Vagina (tissue), 2 donors: ENCODE results near the gene EGFR. TPM values are rescaled to one million over a fixed set of nuclear protein-coding genes. Genes with fewer than 3 reads are reported as not detected.

ENCODE experiments used
- DNase-seq, 2 donors: peaks; one replicate each; pipeline ENCODE4 v3.0.0-alpha.2; 2017; ENCODE audit errors: extremely low spot score in 2 of 2
- H3K27ac ChIP-seq: fragments of 200-600 bp; sonication (generic); one replicate; pipeline ENCODE4 v1.5.1; 2019
- H3K27me3 ChIP-seq: fragments of 200-600 bp; sonication (generic); one replicate; pipeline ENCODE4 v1.5.1; 2019
- H3K36me3 ChIP-seq, 2 donors: fragments of 200-600 bp; sonication (generic); one replicate each; pipeline ENCODE4 v1.5.1; 2017 to 2019
- H3K4me1 ChIP-seq: fragments of 200-600 bp; sonication (generic); one replicate; pipeline ENCODE4 v1.5.1; 2019
- H3K4me3 ChIP-seq, 2 donors: fragments of 200-600 bp; sonication (generic); 1 replicate in 1 of 2; 2 replicates in 1 of 2; pipeline ENCODE4 v1.5.1; 2016 to 2019
- H3K9me3 ChIP-seq: fragments of 200-600 bp; sonication (generic); one replicate; pipeline ENCODE4 v1.5.1; 2019
- POLR2A ChIP-seq, 2 donors: fragments of 450-650 bp; IDR thresholded peaks; one replicate each; pipeline ENCODE4 v1.6.1; 2017; ENCODE audit warnings: antibody characterized with exemption in 2 of 2, mild to moderate bottlenecking in 2 of 2, moderate library complexity in 2 of 2
- POLR2AphosphoS5 ChIP-seq, 2 donors: sonication (generic); formaldehyde crosslinking; IDR thresholded peaks; one replicate each; pipeline ENCODE4 v1.9.0; 2017; ENCODE audit warnings: antibody characterized with exemption in 2 of 2, mild to moderate bottlenecking in 2 of 2, low read depth in 1 of 2; ENCODE audit not compliant: insufficient read depth in 1 of 2
- intact Hi-C: fragments of 100-400 bp; cut with DNase I; formaldehyde crosslinking; loops from one replicate; pipeline ENCODE4 v1.15.1; 2023
- total RNA-seq: library from RNA; depleted of rRNA; stranded (reverse); fragments of >200 nt; gene quantifications from one replicate; pipeline ENCODE4 v1.2.3, GENCODE V29; 2016
- TF ChIP-seq, protein P1 (sequence below), 3 experiments: fragments of 450-650 bp in 2 of 3; fragments of 200-600 bp in 1 of 3; sonication (generic) in 1 of 3; IDR thresholded peaks; one replicate each; pipeline ENCODE4 v1.5.1; 2017 to 2019; ENCODE audit warnings: antibody characterized with exemption in 3 of 3, mild to moderate bottlenecking in 2 of 3, moderate library complexity in 2 of 3

The EGFR gene
- total RNA-seq, 1 donor from 2014 or later: 130 TPM

DNA sequence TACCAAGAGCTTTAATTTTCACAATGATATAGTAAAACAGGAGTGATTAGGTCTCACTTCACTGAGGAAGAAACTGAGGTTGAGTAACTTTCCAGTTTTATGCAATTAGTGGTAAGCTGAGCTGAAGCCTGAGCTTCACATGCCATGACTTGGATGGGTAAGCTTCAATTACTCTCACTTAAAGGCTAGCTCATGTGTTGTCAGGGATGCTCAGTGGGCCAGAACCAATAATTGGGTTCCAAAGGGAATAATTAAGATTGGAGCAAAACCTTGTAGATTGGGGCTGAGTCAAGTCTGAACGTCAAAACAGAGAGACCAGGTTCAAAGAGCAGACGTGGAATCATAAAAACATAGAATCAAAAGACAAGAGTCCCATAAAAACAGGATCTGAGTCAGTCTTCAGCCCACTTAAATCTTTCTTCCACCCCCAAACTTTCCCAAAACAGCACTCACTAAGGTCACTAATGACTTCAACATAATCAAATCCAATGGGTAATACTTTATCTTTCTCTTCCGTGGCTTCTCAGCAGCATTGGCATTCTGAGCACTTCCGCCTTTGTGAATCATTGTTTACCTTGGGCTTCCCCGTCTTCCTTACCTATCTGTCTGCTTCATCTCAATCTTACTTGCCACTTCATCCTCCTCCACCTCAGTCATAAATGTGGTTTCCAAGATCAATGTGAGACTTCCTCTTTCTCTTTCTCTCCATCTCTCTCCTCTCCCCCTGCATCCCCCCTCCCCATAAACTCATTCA, 23.0 kb upstream of the EGFR start:
- intact Hi-C loops: no loop called here
- TF ChIP-seq POLR2AphosphoS5 (IDR thresholded peaks at IDR 0.05; ENCODE audit: insufficient read depth in 1 of 2, low read depth in 1 of 2) (no peak), POLR2A (IDR thresholded peaks at IDR 0.05) (no peak)
- TF ChIP-seq, protein P1, sequence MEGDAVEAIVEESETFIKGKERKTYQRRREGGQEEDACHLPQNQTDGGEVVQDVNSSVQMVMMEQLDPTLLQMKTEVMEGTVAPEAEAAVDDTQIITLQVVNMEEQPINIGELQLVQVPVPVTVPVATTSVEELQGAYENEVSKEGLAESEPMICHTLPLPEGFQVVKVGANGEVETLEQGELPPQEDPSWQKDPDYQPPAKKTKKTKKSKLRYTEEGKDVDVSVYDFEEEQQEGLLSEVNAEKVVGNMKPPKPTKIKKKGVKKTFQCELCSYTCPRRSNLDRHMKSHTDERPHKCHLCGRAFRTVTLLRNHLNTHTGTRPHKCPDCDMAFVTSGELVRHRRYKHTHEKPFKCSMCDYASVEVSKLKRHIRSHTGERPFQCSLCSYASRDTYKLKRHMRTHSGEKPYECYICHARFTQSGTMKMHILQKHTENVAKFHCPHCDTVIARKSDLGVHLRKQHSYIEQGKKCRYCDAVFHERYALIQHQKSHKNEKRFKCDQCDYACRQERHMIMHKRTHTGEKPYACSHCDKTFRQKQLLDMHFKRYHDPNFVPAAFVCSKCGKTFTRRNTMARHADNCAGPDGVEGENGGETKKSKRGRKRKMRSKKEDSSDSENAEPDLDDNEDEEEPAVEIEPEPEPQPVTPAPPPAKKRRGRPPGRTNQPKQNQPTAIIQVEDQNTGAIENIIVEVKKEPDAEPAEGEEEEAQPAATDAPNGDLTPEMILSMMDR (IDR thresholded peaks at IDR 0.05): no peak

DNA sequence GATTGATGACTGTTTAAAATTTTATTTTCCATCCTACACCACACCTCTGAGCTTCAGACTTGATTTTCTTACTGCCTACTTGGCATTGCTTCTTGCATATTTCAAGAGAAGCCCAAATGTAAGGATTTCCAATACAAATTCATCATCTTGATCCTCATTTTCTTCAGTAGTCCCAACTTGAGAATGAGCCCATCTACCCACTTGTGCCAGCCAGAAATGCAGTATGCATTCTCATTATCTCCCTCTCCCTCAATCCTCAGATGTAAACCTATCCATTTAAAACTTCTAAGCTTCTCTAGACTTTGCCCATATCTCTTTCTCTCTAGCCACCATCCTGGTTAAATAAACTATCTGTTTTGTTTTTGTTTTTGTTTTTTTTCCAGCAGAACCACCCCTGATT, 22.4 kb upstream of the EGFR start:
- no peaks in the 10 kb centered on the region for H3K27me3 ChIP-seq
- H3K36me3 ChIP-seq: no peaks in the 10 kb centered on the region
- no peak overlapping the region for H3K4me3 ChIP-seq
- TF ChIP-seq POLR2A (IDR thresholded peaks at IDR 0.05) (no peak), POLR2AphosphoS5 (IDR thresholded peaks at IDR 0.05; ENCODE audit: insufficient read depth in 1 of 2, low read depth in 1 of 2) (no peak)
- TF ChIP-seq, protein P1 (IDR thresholded peaks at IDR 0.05): no peak
- intact Hi-C loops: no loop called here
- no peaks in the 10 kb centered on the region for H3K9me3 ChIP-seq
- H3K27ac ChIP-seq: no peak overlapping the region
- DNase-seq: no peak
- H3K4me1 ChIP-seq: no peaks in the 10 kb centered on the region

More for the DNA sequence above, 23.0 kb upstream of the EGFR start:
- no peak overlapping the region for H3K27ac ChIP-seq
- no peak overlapping the region for H3K4me3 ChIP-seq
- H3K27me3 ChIP-seq: no peaks in the 10 kb centered on the region
- H3K4me1 ChIP-seq: no peaks in the 10 kb centered on the region
- no peaks in the 10 kb centered on the region for H3K9me3 ChIP-seq
- no peak for DNase-seq
- H3K36me3 ChIP-seq: no peaks in the 10 kb centered on the region

DNA sequence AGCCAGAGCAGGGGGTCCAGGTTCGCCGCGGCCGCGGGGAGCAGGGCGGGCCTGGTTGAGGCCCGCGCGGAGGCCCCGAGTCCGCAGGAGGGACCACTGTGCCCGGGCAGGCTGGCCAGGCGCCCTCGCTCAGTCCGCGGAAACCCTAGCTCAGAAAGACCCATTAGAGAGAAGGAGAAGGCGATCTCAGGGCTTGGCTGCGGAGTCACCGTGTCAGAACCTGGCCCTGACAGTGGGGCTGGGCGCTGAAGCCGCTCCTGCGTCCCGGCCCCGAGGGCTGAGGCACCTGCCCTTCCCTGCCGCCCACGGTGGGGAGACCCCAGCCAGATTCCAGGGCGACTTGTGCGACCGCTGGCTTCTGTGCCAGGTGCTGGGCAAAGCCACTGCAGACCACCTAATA, 14.2 kb upstream of the EGFR start:
- H3K27ac ChIP-seq: no peak overlapping the region
- DNase-seq: no peak
- H3K4me1 ChIP-seq: no peaks in the 10 kb centered on the region
- no peak for TF ChIP-seq POLR2AphosphoS5 (IDR thresholded peaks at IDR 0.05; ENCODE audit: insufficient read depth in 1 of 2, low read depth in 1 of 2)
- TF ChIP-seq, protein P1 (IDR thresholded peaks at IDR 0.05): no peak
- no peak for TF ChIP-seq POLR2A (IDR thresholded peaks at IDR 0.05)
- H3K4me3 ChIP-seq: no peak overlapping the region
- no peaks in the 10 kb centered on the region for H3K9me3 ChIP-seq
- no peaks in the 10 kb centered on the region for H3K36me3 ChIP-seq
- intact Hi-C loops: no loop called here
- H3K27me3 ChIP-seq: no peaks in the 10 kb centered on the region

DNA sequence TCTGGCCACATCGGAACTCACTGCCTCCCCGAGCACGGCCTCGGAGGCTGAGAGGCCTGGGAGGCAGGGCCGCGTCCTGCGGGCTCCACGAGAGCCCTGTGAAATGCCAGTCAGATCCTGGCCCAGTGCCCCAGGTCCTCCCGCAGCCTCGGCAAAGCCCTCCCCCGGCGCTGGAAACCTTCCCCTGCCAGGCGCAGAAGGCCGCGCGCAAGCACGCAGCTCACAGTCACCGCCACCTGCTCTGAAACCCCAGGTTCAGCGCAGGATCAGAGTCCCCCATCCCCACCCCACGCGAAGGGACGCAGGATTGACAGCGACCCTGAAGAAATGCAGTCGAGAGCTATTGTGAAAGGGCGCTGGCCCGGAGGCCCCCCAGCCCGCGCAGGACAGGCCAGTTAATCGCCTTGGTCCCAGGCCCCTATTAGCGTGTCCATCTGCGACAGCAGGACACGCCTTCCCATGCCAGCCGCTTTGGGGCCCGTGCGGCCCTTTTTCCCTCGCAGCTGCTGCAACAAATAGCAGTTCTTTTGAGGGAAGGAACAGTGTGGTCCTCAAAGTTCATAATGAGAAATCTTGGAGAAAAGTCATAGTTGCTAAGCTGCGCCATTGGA, 13.5 kb upstream of the EGFR start:
- Histone ChIP-seq H3K27ac (no peak overlapping the region), H3K36me3 (no peaks in the 10 kb centered on the region), H3K4me1 (no peaks in the 10 kb centered on the region), H3K4me3 (no peak overlapping the region), H3K9me3 (no peaks in the 10 kb centered on the region), H3K27me3 (no peaks in the 10 kb centered on the region)
- TF ChIP-seq POLR2A (IDR thresholded peaks at IDR 0.05): no peak
- TF ChIP-seq POLR2AphosphoS5 (IDR thresholded peaks at IDR 0.05; ENCODE audit: insufficient read depth in 1 of 2, low read depth in 1 of 2): no peak
- TF ChIP-seq, protein P1 (IDR thresholded peaks at IDR 0.05): no peak
- DNase-seq: no peak
- intact Hi-C loops: no loop called here

DNA sequence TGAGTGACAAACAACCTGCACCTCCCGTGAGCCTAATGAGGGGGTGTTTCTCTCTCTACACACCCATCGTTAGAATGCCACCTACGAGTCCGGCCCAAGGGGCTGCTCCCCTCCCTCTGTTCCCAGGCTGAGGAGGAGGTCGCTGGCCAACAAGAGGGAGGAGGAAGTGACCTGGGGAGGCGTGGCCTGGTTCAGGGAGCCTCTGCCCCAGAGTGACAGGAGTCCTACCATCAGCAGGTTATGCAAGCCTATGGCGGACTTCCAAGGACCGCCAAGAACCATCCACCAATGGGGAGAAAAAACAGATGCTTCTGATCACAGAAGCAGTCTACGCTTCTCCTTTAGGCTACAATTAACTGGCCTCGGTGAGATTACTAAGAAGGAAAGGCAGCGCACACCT, 12.3 kb upstream of the EGFR start:
- Histone ChIP-seq H3K9me3 (no peaks in the 10 kb centered on the region), H3K4me1 (no peaks in the 10 kb centered on the region), H3K4me3 (no peak overlapping the region), H3K27me3 (no peaks in the 10 kb centered on the region), H3K36me3 (no peaks in the 10 kb centered on the region), H3K27ac (no peak overlapping the region)
- TF ChIP-seq, protein P1 (IDR thresholded peaks at IDR 0.05): no peak
- TF ChIP-seq POLR2AphosphoS5 (IDR thresholded peaks at IDR 0.05; ENCODE audit: insufficient read depth in 1 of 2, low read depth in 1 of 2) (no peak), POLR2A (IDR thresholded peaks at IDR 0.05) (no peak)
- no peak for DNase-seq
- intact Hi-C loops: no loop called here
